Endothelial cell (in vitro differentiated cells): ENCODE results near the gene DCN. TPM values are rescaled to one million over a fixed set of nuclear protein-coding genes. Genes with fewer than 3 reads are reported as not detected.

Experiments used
- DNase-seq: peaks from one replicate; pipeline ENCODE4 v3.0.0; 2021; ENCODE audit warnings: low spot score
- H3K27ac Mint-ChIP-seq: one replicate; pipeline ENCODE4 v1.8.0; 2021; ENCODE audit warnings: mixed read lengths, inconsistent platforms; ENCODE audit not compliant: unreplicated experiment
- H3K27me3 Mint-ChIP-seq: one replicate; pipeline ENCODE4 v1.8.0; 2021; ENCODE audit warnings: mild to moderate bottlenecking, moderate library complexity, mixed read lengths, inconsistent platforms; ENCODE audit not compliant: unreplicated experiment
- H3K36me3 Mint-ChIP-seq: one replicate; pipeline ENCODE4 v1.8.0; 2021; ENCODE audit warnings: mild to moderate bottlenecking, low read depth, mixed read lengths, inconsistent platforms; ENCODE audit not compliant: unreplicated experiment
- H3K4me1 Mint-ChIP-seq: one replicate; pipeline ENCODE4 v1.8.0; 2021; ENCODE audit warnings: mild to moderate bottlenecking, mixed read lengths, inconsistent platforms; ENCODE audit not compliant: unreplicated experiment
- H3K4me3 Mint-ChIP-seq: one replicate; pipeline ENCODE4 v1.8.0; 2021; ENCODE audit warnings: mild to moderate bottlenecking, mixed read lengths, inconsistent platforms; ENCODE audit not compliant: unreplicated experiment
- H3K9me3 Mint-ChIP-seq: one replicate; pipeline ENCODE4 v1.8.0; 2021; ENCODE audit warnings: mixed read lengths, inconsistent platforms; ENCODE audit not compliant: unreplicated experiment
- total RNA-seq: library from RNA; stranded (reverse); fragmentation: NEBNext Ultra II Directional; extraction: Animal tissue kit (Norgen Biotek cat#: 25700); gene quantifications from one replicate; pipeline ENCODE4 v1.2.1, GENCODE V29; 2021; ENCODE audit not compliant: unreplicated experiment
- TF ChIP-seq, protein P1 (sequence below): fragments of 200-600 bp; sonication (generic); IDR thresholded peaks from one replicate; pipeline ENCODE4 v1.5.0; 2021; ENCODE audit warnings: antibody characterized with exemption; ENCODE audit not compliant: unreplicated experiment

The DCN gene
- total RNA-seq, 1 donor from 2014 or later = not detected

DNA sequence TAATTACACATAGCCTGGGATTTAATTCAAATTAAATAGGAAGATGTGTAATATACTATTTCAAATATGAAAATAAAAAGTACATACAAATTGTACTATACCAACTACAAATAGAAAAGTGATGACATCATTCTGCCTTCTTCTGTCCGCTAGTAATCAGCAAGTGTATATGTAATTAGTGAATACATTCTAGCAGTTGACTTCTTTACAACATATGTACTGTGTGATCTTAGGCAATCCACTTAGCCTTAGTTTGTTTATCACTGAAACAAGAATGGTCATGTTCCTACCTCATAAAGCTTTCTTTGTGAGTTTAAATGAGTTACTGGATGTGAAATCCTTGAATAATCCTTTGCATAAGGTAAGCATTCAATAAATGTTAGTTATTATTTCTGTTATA is 63.5 kb downstream of the DCN start:
- Mint-ChIP-seq H3K4me3 (no peak overlapping the region), H3K27ac (no peak overlapping the region), H3K27me3 (no peaks in the 10 kb centered on the region), H3K9me3 (no peaks in the 10 kb centered on the region), H3K36me3 (no peaks in the 10 kb centered on the region), H3K4me1 (no peaks in the 10 kb centered on the region)
- TF ChIP-seq, protein P1, sequence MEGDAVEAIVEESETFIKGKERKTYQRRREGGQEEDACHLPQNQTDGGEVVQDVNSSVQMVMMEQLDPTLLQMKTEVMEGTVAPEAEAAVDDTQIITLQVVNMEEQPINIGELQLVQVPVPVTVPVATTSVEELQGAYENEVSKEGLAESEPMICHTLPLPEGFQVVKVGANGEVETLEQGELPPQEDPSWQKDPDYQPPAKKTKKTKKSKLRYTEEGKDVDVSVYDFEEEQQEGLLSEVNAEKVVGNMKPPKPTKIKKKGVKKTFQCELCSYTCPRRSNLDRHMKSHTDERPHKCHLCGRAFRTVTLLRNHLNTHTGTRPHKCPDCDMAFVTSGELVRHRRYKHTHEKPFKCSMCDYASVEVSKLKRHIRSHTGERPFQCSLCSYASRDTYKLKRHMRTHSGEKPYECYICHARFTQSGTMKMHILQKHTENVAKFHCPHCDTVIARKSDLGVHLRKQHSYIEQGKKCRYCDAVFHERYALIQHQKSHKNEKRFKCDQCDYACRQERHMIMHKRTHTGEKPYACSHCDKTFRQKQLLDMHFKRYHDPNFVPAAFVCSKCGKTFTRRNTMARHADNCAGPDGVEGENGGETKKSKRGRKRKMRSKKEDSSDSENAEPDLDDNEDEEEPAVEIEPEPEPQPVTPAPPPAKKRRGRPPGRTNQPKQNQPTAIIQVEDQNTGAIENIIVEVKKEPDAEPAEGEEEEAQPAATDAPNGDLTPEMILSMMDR = no peak
- no peak for DNase-seq

DNA sequence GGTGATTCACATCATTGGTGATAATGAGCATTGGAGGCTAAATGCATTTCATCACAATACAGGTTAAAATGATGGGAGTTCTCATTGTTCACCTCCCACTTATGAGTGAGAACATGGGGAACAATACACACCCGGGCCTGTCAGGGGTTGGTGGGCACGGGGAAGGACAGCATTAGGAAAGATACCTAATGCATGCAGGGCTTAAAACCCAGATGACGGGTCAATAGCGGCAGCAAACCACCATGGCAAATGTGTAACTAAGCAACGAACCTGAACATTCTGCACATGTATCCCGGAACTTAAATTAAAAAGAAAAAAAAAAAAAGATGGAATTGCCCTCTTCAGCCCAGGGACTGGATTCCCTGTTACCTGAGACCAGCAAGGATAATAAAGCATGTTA is 69.0 kb downstream of the DCN start:
- no peak overlapping the region for H3K27ac Mint-ChIP-seq
- no peaks in the 10 kb centered on the region for H3K27me3 Mint-ChIP-seq
- H3K4me1 Mint-ChIP-seq = no peaks in the 10 kb centered on the region
- TF ChIP-seq, protein P1 = no peak
- no peaks in the 10 kb centered on the region for H3K36me3 Mint-ChIP-seq
- no peaks in the 10 kb centered on the region for H3K9me3 Mint-ChIP-seq
- no peak for DNase-seq
- H3K4me3 Mint-ChIP-seq = no peak overlapping the region

DNA sequence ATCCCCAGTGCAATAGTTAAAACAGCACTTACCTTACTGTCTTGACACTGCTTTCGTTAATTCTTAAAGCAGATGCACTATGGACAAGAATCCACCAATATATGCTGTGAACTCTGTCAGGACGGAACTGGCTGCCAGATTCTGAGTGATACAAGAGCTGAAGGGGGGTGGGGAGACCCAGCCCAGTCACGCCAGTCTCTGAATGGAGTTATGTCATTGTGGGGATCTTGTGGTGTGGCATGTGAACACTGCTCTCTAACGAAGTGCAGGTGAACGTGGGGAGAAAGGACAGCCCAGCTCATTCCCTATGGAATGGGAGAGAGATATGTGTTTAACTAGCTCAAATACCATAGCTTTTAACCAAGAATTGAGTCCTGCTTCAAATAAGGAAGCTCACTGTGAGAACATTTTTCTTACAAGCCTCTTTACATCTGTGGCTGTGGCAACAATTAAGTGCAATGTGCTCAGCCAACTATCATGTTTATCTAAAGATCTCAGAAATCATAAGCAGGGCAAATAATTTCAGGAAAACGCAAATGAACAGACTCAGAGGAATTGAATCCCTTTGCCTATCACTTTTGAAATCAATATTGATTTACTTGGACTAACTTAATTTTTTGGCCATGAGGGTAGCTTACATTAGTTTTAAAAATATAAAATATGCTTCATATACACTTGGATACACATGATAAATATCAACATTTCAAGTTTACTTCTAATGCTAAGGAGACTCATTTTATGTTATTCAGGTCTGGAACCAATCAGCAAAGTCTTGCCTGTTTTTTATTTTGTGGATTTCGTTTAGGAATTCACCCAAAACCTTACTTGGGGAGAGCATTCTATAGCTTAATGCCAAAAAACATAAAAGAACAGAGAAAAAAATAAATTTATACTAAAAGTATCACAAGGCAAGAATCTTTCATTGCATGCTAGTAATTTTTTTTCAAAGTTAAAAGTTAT is 71.0 kb downstream of the DCN start, which contains the start of gene LUM:
Gene LUM, minus strand, starts transcription at position 129 of the 960 bp plus-strand sequence. CDS start 2,515 bp downstream, outside the sequence.
- Mint-ChIP-seq H3K36me3 (no peaks in the 10 kb centered on the region), H3K27ac (no peak within 1 kb of the TSS), H3K27me3 (no peaks in the 10 kb centered on the region), H3K4me1 (no peaks in the 10 kb centered on the region), H3K4me3 (no peak within 1 kb of the TSS), H3K9me3 (no peaks in the 10 kb centered on the region)
- TF ChIP-seq, protein P1 = no peak
- DNase-seq = no peak

DNA sequence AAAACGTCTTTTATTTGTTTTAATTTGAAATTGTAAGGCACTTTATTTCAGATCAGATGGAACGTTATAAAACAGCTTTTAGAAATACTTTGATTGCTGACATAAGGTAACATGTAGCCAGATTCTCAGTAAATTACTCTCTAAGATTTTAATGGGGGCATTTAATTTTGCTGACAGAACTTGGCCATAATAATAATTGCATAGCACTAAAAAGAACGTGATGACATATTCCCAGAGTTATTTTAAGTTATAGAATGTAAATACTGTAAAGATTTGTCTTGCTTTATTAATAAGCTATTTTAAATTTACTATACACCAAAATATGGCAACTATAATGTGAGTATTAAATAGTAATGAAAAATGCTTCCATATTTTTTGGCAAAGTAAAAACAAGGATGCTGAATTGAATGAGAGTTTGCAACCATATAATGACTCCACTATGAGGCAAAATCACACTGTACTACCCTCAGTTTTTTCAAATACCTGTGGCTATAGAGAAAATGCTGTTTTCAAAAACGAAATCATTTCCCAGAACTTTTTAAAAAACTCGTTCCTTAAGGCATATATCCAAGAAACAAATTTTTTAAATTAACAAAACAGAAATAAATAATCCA is 72.2 kb downstream of the DCN start:
- no peak overlapping the region for H3K4me3 Mint-ChIP-seq
- TF ChIP-seq, protein P1 = no peak

More for the DNA sequence above, 72.2 kb downstream of the DCN start:
- Mint-ChIP-seq H3K27ac (no peak overlapping the region), H3K36me3 (no peaks in the 10 kb centered on the region), H3K27me3 (no peaks in the 10 kb centered on the region), H3K4me1 (no peaks in the 10 kb centered on the region), H3K9me3 (no peaks in the 10 kb centered on the region)
- no peak for DNase-seq
